ENCODE data around the gene SGSM1. TPM values are rescaled to one million over a fixed set of nuclear protein-coding genes. Genes with fewer than 3 reads are reported as not detected.

Gene SGSM1
- total RNA-seq, 4 donors from 2014 or later = 0.07 to 0.44 (median 0.41) TPM; not detected in 1

GRCh38 chr22:24942301-24942700 is 136.3 kb downstream of the SGSM1 start:
- no peak overlapping the region for H3K4me3 ChIP-seq
- in situ Hi-C loops (cut with MboI; ENCODE audit: low sequenced_read_pairs in 4 of 4) (loop anchor here in 1 of 4 donors (25.0 kb wide), 1 partner anchor 245 kb away; the partner anchor contains the start of gene CRYBB3), intact Hi-C loops (cut with DNase I; ENCODE audit: low total_unique reads) (no loop called here)
- DNase-seq (no peak), ATAC-seq (no peak)
- no peaks in the 10 kb centered on the region for H3K9me3 ChIP-seq
- H3K36me3 ChIP-seq = no peaks in the 10 kb centered on the region
- no peaks in the 10 kb centered on the region for H3K27me3 ChIP-seq
- no peak for TF ChIP-seq CTCF (IDR thresholded peaks at IDR 0.05 in 4 of 5, conservative IDR thresholded peaks at IDR 0.05 in 1 of 5)
- TF ChIP-seq POLR2A (IDR thresholded peaks at IDR 0.05) = no peak
- H3K4me1 ChIP-seq = no peaks in the 10 kb centered on the region
- no peak overlapping the region for H3K27ac ChIP-seq

- Histone ChIP-seq H3K4me3 (no peak overlapping the region), H3K4me1 (no peaks in the 10 kb centered on the region), H3K27ac (no peak overlapping the region), H3K36me3 (no peaks in the 10 kb centered on the region), H3K27me3 (peaks cover 6 to 11% (median 10%) of the 10 kb centered on the region in 3 donors), H3K9me3 (no peaks in the 10 kb centered on the region)
- ATAC-seq (no peak), DNase-seq (no peak)
- intact Hi-C loops (cut with DNase I; ENCODE audit: low total_unique reads) = no loop called here
- in situ Hi-C loops (cut with MboI; ENCODE audit: low sequenced_read_pairs in 4 of 4) = loop anchor here in 1 of 4 donors (25.0 kb wide), 1 partner anchor 243 kb away; the partner anchor contains the start of gene CRYBB3
- no peak for TF ChIP-seq CTCF (IDR thresholded peaks at IDR 0.05 in 4 of 5, conservative IDR thresholded peaks at IDR 0.05 in 1 of 5)
- TF ChIP-seq POLR2A (IDR thresholded peaks at IDR 0.05) = no peak
These were observed 138.4 kb downstream of the SGSM1 start for GRCh38 chr22:24944217-24944937.

GRCh38 chr22:24945430-24945829 is 139.4 kb downstream of the SGSM1 start:
- no peaks in the 10 kb centered on the region for H3K4me1 ChIP-seq
- DNase-seq (no peak), ATAC-seq (no peak)
- no peaks in the 10 kb centered on the region for H3K9me3 ChIP-seq
- H3K36me3 ChIP-seq = no peaks in the 10 kb centered on the region
- no peak overlapping the region for H3K4me3 ChIP-seq
- H3K27ac ChIP-seq = no peak overlapping the region
- intact Hi-C loops (cut with DNase I; ENCODE audit: low total_unique reads) (no loop called here), in situ Hi-C loops (cut with MboI; ENCODE audit: low sequenced_read_pairs in 4 of 4) (loop anchor here in 2 of 4 donors (5.0 to 25.0 kb wide), 3 partner anchors 102 to 242 kb away; partner anchors contain the start of gene CRYBB3 (in 1 of the 2))
- TF ChIP-seq POLR2A (IDR thresholded peaks at IDR 0.05) (no peak), CTCF (IDR thresholded peaks at IDR 0.05 in 4 of 5, conservative IDR thresholded peaks at IDR 0.05 in 1 of 5) (no peak)
- peaks cover 10 to 21% (median 14%) of the 10 kb centered on the region in 3 donors for H3K27me3 ChIP-seq

GRCh38 chr22:24947383-24947782 is 141.4 kb downstream of the SGSM1 start:
- no peak for ATAC-seq
- in situ Hi-C loops (cut with MboI; ENCODE audit: low sequenced_read_pairs in 4 of 4) = loop anchor here in 2 of 4 donors (5.0 to 25.0 kb wide), 3 partner anchors 100 to 240 kb away; partner anchors contain the start of gene CRYBB3 (in 1 of the 2)
- H3K36me3 ChIP-seq = no peaks in the 10 kb centered on the region
- no peak overlapping the region for H3K27ac ChIP-seq
- no peaks in the 10 kb centered on the region for H3K9me3 ChIP-seq
- TF ChIP-seq POLR2A (IDR thresholded peaks at IDR 0.05) (no peak), CTCF (IDR thresholded peaks at IDR 0.05 in 4 of 5, conservative IDR thresholded peaks at IDR 0.05 in 1 of 5) (no peak)
- intact Hi-C loops (cut with DNase I; ENCODE audit: low total_unique reads) = no loop called here
- no peak for DNase-seq
- H3K4me1 ChIP-seq = no peaks in the 10 kb centered on the region
- H3K4me3 ChIP-seq = no peak overlapping the region
- peaks cover 10 to 21% (median 14%) of the 10 kb centered on the region in 3 donors for H3K27me3 ChIP-seq

Data from gastrocnemius medialis (tissue), 4 donors.